GM12891 (cell line): ENCODE measurements around the gene HS1BP3.

Experiments used
- PAX5 ChIP-seq: IDR thresholded peaks from 2 replicates; pipeline ENCODE4 v1.6.1; 2011; ENCODE audit warnings: low read length, moderate library complexity, mild to moderate bottlenecking; ENCODE audit not compliant: insufficient read depth, severe bottlenecking
- POLR2A ChIP-seq: IDR thresholded peaks from 2 replicates; pipeline ENCODE4 v1.6.1; 2011; ENCODE audit warnings: low read depth, low read length, control low read depth
- POLR2AphosphoS5 ChIP-seq: IDR thresholded peaks from 2 replicates; pipeline ENCODE4 v1.6.1; 2011; ENCODE audit warnings: low read depth, low read length, control low read depth
- POU2F2 ChIP-seq: IDR thresholded peaks from 2 replicates; pipeline ENCODE4 v1.6.1; 2011; ENCODE audit warnings: low read depth, mild to moderate bottlenecking, control low read depth, low read length, moderate library complexity
- SPI1 ChIP-seq: IDR thresholded peaks from 2 replicates; pipeline ENCODE4 v1.6.1; 2011; ENCODE audit warnings: low read depth, low read length, control low read depth
- TAF1 ChIP-seq: IDR thresholded peaks from 2 replicates; pipeline ENCODE4 v1.6.1; 2011; ENCODE audit warnings: low read depth, low read length, control low read depth

DNA sequence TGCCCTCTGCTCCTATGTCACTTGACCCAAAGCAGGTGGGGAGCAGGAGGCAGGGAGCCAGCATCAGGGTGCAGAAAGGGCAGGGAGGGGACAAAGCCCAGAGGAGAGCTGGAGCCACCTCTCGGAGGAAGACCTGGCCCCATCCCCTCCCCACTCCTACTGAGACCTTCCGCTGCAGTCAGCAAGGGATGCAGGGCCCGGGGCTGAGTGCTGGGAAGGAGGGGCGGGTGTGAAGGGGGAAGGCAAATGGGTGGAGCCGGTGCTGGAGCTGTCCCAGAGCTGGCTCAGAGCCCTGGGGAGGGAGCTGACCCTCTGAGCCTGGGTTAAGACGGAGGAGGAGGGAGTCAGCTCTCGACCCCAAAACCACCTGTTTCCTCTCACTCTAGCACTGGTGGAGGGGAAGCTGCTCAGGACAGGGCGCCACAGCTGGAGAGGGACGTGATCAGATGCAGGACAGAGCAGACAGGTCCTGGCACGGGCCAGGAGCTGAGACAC lies 33.8 kb downstream of the HS1BP3 start:
- TF ChIP-seq POLR2A (no peak), SPI1 (no peak), POLR2AphosphoS5 (no peak), TAF1 (no peak), PAX5 (no peak), POU2F2 (no peak)
